GM12873 (cell line): Measurements from ENCODE around the gene PHF20.
A peak's percentile ranks its signal among the peaks of the same experiment; 100 is the strongest.

Experiments
- TF ChIP-seq, protein P1 (sequence below): IDR thresholded peaks from 2 replicates; pipeline ENCODE4 v1.5.1; 2012; ENCODE audit warnings: low read depth, mild to moderate bottlenecking, moderate library complexity, low read length, control low read depth; ENCODE audit not compliant: insufficient read depth; ENCODE audit errors: missing control alignments

PHF20 gene

GRCh38 chr20:35939264-35939663 is 167.4 kb downstream of the PHF20 start:
- TF ChIP-seq, protein P1, sequence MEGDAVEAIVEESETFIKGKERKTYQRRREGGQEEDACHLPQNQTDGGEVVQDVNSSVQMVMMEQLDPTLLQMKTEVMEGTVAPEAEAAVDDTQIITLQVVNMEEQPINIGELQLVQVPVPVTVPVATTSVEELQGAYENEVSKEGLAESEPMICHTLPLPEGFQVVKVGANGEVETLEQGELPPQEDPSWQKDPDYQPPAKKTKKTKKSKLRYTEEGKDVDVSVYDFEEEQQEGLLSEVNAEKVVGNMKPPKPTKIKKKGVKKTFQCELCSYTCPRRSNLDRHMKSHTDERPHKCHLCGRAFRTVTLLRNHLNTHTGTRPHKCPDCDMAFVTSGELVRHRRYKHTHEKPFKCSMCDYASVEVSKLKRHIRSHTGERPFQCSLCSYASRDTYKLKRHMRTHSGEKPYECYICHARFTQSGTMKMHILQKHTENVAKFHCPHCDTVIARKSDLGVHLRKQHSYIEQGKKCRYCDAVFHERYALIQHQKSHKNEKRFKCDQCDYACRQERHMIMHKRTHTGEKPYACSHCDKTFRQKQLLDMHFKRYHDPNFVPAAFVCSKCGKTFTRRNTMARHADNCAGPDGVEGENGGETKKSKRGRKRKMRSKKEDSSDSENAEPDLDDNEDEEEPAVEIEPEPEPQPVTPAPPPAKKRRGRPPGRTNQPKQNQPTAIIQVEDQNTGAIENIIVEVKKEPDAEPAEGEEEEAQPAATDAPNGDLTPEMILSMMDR, result no peak

DNA sequence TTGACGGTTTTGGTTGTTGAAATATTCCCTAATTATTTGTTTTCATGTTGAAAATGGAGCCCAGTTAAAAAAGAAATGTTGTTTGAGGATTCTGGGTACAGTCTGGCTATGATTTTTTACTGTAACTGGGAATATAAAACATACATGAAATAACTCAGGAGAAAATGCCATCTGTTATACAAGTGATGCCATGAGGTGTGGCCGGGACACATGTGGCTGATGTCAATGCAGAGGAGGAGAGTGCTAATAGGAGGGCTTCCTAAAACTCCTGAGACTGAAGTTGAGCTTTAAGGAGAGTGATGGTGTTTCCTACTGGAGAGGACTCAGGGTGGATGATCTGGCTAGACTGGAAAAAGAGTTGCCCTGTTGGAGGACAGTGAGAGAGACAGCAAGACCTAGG is 169.8 kb downstream of the PHF20 start:
- TF ChIP-seq, protein P1, result no peak

- TF ChIP-seq, protein P1, result no peak
Observed at GRCh38 chr20:35942243-35942642, 170.4 kb downstream of the PHF20 start.

DNA sequence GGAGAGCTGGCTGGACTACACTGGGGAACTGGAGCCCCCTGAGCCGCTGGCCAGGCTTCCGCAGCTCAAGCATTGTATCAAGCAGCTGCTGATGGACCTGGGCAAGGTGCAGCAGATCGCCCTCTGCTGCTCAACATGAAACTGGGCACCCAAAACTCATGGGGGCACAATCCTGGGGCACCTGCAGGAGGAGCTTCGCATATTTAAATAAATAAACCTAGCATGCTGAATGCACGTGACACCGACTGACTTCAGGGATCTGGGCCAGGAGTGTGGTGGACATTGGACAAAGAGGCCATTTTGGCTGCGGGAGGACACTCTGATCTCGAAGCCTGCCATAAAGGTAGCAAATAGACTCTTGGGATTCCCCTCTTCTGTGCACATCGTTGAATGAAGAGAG is 175.7 kb downstream of the PHF20 start:
- TF ChIP-seq, protein P1, result peak; percentile 58

- TF ChIP-seq, protein P1, result no peak
Observed at GRCh38 chr20:35947907-35948306, 176.1 kb downstream of the PHF20 start.

DNA sequence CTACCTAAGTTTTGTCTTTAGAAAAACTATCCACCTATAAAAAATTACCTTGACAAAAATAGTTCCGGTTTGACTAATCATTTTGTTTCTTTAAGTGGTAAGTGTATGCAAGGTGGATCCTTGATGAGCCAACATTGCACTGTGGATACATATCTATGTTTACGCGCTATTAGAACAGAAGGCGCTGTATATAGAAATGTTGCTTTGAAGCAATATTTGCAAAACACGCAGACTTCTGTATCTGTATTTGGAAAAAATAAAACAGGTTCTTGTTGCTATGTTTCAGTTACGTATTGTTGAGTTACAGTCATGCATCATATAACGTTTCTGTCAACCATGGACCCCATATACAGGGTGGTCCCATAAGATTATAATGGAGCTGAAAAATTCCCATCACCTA is 178.3 kb downstream of the PHF20 start:
- TF ChIP-seq, protein P1, result no peak

DNA sequence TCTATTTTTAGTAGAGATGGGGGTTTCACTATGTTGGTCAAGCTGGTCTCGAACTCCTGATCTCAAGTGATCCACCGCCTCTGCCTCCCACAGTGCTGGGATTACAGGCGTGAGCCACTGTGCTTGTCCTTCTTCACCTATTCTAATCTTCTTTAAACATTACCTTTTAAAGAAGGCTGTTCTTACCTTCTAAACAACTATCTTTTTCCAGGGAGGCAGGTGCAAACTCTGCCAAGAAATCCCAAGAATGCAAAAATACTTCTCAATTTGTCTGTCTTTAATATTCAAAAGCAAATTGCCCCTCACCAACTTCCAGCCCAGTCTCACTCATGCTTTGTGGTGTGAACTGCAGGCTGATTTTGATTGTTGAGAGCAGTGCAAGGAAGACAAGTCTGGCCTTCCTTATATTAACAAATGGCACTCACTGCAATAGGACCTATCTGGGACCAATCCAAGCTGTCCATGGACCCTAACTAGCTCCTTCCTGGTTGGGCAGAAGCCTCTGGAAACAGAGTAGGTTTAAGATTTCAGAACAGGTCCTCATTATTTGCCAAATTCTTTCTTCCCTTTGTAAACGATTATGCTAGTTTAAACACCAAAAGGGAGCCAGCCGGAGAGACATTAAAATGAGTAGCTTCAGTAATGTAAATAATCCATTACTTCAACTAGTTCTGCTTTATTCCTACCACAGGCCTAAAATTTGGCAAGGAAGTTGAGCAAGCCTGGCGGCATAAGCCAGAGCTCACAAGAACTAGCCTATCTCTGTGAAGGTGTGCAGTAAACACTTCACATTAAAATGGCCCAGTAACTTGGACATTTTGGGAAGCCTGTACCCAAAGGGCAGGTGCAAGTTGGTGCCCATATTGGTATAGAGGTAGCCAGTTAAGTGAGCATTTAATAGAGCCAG is 180.9 kb downstream of the PHF20 start:
- TF ChIP-seq, protein P1, result no peak
